ENCODE data around the gene TFPI2.
A peak's percentile ranks its signal among the peaks of the same experiment; 100 is the strongest.

Gene TFPI2

GRCh38 chr7:93906267-93906666 lies 15.7 kb upstream of the TFPI2 start, which contains the start of gene GNGT1:
Gene GNGT1 (plus strand): TSS chr7:93906567. CDS start chr7:93906747, 180 bp downstream.
- no peak for TF ChIP-seq CTCF (IDR thresholded peaks at IDR 0.05; ENCODE audit: control insufficient read depth, insufficient read depth, low read depth, low read length, missing control alignments)

GRCh38 chr7:93902777-93903423 lies 12.3 kb upstream of the TFPI2 start:
- no peak overlapping the region for H3K4me3 ChIP-seq (ENCODE audit: control insufficient read depth, low read depth, low read length)
- DNase-seq (ENCODE audit: low read depth), result no peak
- TF ChIP-seq CTCF (IDR thresholded peaks at IDR 0.05; ENCODE audit: control insufficient read depth, insufficient read depth, low read depth, low read length, missing control alignments), result peak; percentile 85

More at GRCh38 chr7:93906267-93906666, 15.7 kb upstream of the TFPI2 start, which contains the start of gene GNGT1:
- no peak for DNase-seq (ENCODE audit: low read depth)
- H3K4me3 ChIP-seq (ENCODE audit: control insufficient read depth, low read depth, low read length), result no peak within 1 kb of the TSS

DNA sequence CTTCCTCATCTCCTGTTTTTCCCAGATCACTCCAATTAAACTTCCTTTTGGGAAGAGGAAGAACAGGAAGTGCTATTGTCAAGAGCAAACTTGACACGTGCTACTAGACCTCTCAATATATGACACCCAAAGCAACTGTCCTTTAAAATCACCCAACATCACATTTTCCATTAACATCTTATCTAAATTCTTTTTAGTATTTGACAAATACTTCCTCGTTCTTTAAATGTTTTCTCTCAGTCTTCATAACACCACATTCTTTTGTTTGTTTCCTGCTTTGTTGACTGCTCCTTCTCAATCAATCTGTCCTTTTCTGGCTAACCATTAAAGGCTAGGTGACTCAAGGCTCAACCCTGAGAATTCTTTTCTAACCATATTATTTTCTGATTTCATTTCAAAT lies 7.1 kb upstream of the TFPI2 start:
- TF ChIP-seq CTCF (IDR thresholded peaks at IDR 0.05; ENCODE audit: control insufficient read depth, insufficient read depth, low read depth, low read length, missing control alignments), result no peak
- no peak for DNase-seq (ENCODE audit: low read depth)
- H3K4me3 ChIP-seq (ENCODE audit: control insufficient read depth, low read depth, low read length), result no peak overlapping the region

GRCh38 chr7:93895859-93896600 lies 5.5 kb upstream of the TFPI2 start:
- no peak for DNase-seq (ENCODE audit: low read depth)
- no peak overlapping the region for H3K4me3 ChIP-seq (ENCODE audit: control insufficient read depth, low read depth, low read length)
- no peak for TF ChIP-seq CTCF (IDR thresholded peaks at IDR 0.05; ENCODE audit: control insufficient read depth, insufficient read depth, low read depth, low read length, missing control alignments)

DNA sequence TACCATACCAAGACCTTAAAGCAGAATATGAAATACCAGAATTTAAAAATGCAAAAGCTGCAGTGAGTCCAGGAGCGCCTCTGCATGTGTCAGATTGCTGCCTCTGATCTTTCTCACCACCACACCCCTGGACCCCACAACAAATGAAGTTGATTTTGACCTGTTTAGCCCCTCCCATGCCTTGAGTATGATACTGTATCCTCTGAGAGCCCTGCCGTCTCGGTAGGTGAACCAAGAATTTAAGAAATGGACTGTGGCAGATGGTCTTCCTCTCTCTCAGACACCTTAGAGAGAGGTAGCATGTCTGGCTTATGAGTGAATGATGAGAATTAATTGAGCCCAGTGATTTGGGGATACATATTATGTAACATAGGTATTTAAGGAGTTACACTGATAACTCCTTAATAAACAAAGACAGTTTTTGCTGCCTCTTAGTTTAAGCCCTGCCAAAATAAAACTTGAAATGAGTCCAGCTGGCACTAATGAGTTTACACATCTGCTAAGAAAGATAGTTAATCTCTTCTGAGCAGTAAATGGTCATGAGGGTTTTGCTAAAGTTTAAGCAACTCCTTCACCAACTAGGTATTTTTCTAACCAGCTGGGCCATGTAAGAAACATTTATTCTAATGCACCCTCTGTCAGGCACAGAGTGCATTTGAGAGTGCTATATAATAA lies 4.5 kb upstream of the TFPI2 start:
- no peak overlapping the region for H3K4me3 ChIP-seq (ENCODE audit: control insufficient read depth, low read depth, low read length)
- no peak for TF ChIP-seq CTCF (IDR thresholded peaks at IDR 0.05; ENCODE audit: control insufficient read depth, insufficient read depth, low read depth, low read length, missing control alignments)
- DNase-seq (ENCODE audit: low read depth), result no peak

DNA sequence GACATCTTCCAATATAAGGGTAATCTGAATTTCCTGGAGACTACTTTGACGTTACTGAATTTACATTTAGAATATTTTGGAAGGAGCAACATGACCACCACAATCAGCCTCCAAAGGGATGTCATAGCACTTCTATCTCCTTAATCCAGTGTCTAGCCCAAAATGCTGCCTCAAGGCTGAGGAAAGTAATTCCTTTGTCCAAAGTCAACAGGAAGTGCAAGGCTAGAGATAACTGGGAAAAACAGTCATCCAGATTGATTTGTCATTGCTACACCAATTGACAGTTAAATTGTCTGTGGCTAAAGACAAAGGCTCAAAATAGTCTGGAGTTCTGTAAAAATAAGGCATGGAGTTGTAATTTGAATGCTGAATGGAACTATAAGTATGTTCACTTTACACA lies 3.9 kb upstream of the TFPI2 start:
- no peak for TF ChIP-seq CTCF (IDR thresholded peaks at IDR 0.05; ENCODE audit: control insufficient read depth, insufficient read depth, low read depth, low read length, missing control alignments)
- DNase-seq (ENCODE audit: low read depth), result no peak
- no peak overlapping the region for H3K4me3 ChIP-seq (ENCODE audit: control insufficient read depth, low read depth, low read length)

Measured in AG09309 (cell line).